GM19372 (cell line): ENCODE results near the gene RAD51C.
"Not testable (repeated sequence)": the region's sequence is repeated elsewhere in the genome, so short reads cannot be mapped to it uniquely, and the experiment has no call there.

Source experiments
- ATAC-seq: cut with Tn5 transposase; IDR thresholded peaks from one replicate; pipeline ENCODE4 v1.9.1; 2021; ENCODE audit warnings: mild to moderate bottlenecking, low read depth, moderate library complexity; ENCODE audit not compliant: unreplicated experiment

The RAD51C gene

GRCh38 chr17:58692239-58693055 lies at the start of gene RAD51C:
Gene RAD51C, plus strand, starts transcription at chr17:58692602. Its CDS starts 42 bp downstream, at chr17:58692644.
- peak; percentile 98 for ATAC-seq

DNA sequence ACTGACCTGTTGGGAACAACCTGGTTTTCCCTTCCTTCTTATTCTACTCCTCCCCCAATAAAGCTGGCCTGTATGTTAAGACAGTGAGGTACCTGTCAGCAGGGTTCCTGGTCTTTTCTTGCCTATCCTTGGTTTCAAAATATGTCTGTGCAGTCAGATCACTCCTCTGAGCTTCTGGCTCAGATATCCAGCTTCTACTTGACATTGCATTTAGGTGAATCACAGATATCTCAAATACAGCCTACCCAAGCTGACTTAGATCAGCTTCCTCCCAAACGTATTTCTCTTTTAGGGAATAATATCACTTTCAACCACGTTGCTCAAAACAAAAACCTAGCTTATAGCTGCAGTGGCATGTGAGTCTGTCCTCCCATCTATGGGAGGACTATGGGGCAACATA lies 49.3 kb upstream of the RAD51C start:
- ATAC-seq = no peak

DNA sequence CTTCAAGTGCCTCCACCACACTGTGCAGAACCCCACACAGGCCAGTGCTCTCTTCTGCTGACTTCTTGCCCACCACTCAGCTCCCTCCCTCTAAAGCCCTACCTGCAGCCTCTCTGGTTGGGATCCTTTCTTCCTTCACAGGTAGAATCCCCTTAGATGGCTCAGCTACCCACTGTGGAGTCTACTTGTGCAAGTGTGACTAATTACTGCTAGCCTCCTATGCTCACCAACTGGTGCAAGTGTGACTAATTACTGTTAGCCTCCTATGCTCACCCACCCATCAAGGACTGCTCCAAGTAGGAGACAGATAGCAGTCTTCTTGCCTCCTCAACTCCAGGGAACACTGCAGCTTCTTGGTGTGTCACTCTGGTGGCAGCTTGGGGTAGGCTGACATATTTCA lies 44.2 kb upstream of the RAD51C start:
- ATAC-seq = no peak

DNA sequence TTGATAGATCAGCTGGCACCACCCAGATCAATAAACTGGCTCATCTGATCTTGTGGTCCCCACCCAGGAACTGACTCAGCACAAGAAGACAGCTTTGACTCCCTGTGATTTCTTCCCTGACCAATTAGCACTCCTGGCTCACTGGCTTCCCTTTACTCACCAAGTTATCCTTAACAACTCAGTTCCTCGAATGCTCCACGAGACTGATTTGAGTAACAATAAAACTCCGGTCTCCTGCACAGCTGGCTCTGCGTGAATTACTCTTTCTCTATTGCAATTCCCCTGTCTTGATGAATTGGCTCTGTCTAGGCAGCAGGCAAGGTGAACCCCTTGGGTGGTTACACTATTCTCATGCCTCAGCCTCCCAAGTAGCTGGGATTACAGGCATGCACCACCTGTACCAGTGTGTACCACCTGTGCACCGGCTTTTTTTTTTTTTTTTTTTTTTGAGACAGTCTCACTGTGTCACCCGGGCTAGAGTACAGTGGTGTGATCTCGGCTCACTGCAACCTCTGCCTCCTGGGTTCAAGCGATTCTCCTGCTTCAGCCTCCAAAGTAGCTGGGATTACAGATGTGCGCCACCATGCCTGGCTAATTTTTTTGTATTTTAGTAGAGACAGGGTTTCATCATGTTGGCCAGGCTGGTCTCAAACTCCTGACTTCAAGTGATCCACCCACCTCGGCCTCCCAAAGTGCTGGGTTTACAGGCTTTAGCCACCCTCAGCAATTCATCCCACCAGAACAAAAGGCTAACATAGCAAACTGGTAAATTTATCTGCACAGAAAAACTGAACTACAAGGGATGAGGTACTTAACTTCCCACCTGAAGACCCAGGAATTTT lies 34.2 kb upstream of the RAD51C start:
- ATAC-seq = not testable (repeated sequence)

GRCh38 chr17:58658804-58659713 lies 33.3 kb upstream of the RAD51C start:
- ATAC-seq = peak; percentile 68

- ATAC-seq = not testable (repeated sequence)
Measured at GRCh38 chr17:58659714-58660084, 32.7 kb upstream of the RAD51C start.

GRCh38 chr17:58660621-58661020 lies 31.8 kb upstream of the RAD51C start:
- ATAC-seq = no peak

DNA sequence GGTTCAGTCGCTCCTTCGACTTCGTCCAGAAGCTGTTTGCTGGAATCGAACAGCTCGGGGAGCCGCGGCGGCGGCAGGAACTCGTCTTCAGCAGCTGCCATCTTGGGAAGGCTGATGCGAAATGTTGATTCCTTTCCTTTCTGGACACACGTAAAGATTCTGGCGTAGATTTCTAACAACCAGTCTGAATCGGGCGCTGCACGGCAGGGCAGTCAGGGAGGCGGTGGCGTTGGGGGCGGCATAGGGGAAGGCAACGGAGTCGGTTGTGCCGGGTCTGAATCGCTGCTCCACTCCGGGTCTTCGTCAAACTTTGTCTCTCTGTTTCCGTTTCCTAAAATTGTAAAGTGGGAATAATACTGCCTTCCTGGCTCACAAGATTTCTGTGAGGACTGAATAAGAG lies 30.9 kb upstream of the RAD51C start:
- ATAC-seq = no peak

- ATAC-seq = no peak
Measured at GRCh38 chr17:58664302-58664701, 28.1 kb upstream of the RAD51C start.

GRCh38 chr17:58665946-58666857 lies 26.2 kb upstream of the RAD51C start:
- ATAC-seq = no peak

- no peak for ATAC-seq
Measured at GRCh38 chr17:58666858-58667267, 25.5 kb upstream of the RAD51C start.

GRCh38 chr17:58667934-58668597 lies 24.3 kb upstream of the RAD51C start:
- ATAC-seq = no peak

GRCh38 chr17:58668598-58668935 lies 23.8 kb upstream of the RAD51C start:
- no peak for ATAC-seq

- ATAC-seq = no peak
Measured at GRCh38 chr17:58669853-58670252, 22.5 kb upstream of the RAD51C start.

DNA sequence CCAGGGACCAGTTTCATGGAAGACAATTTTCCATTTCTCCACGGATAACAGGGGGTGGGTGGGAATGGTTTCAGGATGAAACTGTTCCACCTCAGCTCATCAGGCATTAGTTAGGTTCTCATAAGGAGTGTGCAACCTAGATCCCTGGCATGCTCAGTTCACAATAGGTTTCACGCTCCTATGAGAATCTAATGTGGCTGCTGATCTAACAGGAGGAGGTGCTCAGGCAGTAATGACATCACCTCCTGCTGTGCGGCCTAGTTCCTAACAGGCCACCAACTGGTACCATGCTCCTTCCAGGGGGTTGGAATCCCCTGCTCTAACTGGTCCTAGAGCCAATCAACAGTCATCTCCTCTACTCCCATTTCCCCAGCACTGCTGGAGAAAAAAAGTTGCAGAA lies 20.4 kb upstream of the RAD51C start:
- ATAC-seq = no peak

DNA sequence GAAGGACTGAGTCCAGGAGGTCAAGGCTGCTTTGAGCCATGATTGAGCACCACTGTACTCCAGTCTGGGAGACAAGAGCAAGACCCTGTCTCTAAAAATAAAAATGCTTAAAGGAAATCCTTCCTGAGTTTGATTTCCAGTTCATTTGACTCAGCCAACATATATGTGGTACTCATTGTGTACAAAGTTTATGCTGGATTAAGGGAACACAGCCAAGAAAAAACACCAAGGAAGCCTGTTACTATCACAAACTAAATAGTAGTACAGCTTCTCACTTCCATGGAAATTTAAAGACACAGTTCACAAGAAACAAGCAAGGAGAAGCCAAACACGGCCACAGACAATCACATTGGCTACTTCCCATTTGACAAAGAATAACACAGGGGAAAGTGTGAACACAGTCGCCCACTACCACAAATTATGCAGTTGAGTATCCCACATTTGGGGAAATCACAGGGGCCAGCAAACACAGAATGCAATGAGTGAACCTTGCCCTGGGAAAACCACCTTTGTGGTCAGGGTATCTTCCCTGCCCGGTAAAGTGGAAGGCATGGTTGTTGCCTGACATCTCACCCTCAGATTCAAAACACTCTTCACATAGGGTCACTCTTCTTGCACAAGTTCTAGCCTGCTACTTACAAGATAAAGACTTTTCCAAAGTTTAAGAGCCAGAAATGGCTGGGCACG lies 15.1 kb upstream of the RAD51C start:
- no peak for ATAC-seq

DNA sequence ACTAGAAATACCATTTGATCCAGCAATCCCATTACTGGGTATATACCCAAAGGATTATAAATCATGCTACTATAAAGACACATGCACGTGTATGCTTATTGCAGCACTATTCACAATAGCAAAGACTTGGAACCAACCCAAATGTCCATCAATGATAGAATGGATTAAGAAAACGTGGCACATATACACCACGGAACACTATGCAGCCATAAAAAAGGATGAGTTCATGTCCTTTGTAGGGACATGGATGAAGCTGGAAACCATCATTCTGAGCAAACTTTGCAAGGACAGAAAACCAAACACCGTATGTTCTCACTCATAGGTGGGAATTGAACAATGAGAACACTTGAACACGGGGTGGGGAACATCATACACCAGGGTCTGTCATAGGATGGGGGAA lies 14.1 kb upstream of the RAD51C start:
- ATAC-seq = not testable (repeated sequence)

- no peak for ATAC-seq
Measured at GRCh38 chr17:58679263-58680037, 13.0 kb upstream of the RAD51C start.
